ENCODE results near the gene IL34.
"Not testable (repeated sequence)": the region's sequence is repeated elsewhere in the genome, so short reads cannot be mapped to it uniquely, and the experiment has no call there.

DNA sequence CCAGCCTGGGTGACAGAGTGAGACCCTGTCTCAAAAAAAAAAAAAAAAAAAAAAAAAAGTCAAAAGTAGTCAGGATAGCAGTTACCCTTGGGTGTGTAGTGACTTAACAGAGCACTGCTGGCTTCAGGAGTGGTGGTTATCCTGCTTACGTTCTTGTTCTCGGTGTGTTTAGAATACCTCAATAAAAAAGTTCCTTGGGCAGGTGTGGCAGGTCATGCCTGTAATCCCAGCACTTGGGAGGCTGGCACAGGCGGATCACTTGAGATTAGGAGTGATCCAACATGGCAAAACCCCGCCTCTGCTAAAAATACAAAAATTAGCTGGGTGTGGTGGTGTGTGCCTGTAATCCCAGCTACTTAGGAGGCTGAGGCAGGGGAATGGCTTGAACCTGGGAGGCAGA, 24.6 kb downstream of the IL34 start:
- TF ChIP-seq, protein P1, sequence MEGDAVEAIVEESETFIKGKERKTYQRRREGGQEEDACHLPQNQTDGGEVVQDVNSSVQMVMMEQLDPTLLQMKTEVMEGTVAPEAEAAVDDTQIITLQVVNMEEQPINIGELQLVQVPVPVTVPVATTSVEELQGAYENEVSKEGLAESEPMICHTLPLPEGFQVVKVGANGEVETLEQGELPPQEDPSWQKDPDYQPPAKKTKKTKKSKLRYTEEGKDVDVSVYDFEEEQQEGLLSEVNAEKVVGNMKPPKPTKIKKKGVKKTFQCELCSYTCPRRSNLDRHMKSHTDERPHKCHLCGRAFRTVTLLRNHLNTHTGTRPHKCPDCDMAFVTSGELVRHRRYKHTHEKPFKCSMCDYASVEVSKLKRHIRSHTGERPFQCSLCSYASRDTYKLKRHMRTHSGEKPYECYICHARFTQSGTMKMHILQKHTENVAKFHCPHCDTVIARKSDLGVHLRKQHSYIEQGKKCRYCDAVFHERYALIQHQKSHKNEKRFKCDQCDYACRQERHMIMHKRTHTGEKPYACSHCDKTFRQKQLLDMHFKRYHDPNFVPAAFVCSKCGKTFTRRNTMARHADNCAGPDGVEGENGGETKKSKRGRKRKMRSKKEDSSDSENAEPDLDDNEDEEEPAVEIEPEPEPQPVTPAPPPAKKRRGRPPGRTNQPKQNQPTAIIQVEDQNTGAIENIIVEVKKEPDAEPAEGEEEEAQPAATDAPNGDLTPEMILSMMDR (IDR thresholded peaks at IDR 0.05): not testable (repeated sequence)
- not testable (repeated sequence) for TF ChIP-seq POLR2A (IDR thresholded peaks at IDR 0.05)
